ENCODE data around the gene MFN1. TPM values are rescaled to one million over a fixed set of nuclear protein-coding genes. Genes with fewer than 3 reads are reported as not detected.

MFN1 gene
- total and polyA plus RNA-seq, 4 donors: 54.2 to 81.3 (median 56.3) TPM

DNA sequence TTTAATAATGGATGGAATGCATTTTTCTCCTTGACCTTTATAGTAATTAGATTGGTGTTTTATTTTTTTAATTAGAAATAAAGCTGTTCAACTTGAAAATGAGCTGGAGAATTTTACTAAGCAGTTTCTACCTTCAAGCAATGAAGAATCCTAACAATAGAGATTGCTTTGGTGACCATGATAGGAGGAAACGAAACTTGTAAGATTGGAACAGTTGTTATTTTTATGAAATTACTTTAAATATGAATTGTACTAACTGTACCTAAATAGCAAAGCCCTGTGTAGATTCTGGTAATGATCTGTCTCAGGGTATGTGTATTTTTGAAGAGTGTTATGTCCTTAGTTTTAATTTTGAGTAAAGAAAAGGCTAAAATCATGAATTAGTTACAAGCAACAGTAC, 44.4 kb downstream of the MFN1 start:
- Histone ChIP-seq H3K36me3 (ENCODE audit: control insufficient read depth, insufficient read depth, low read length) (peaks cover 20% of the 10 kb centered on the region), H3K4me3 (ENCODE audit: low read depth, low read length) (no peak overlapping the region), H3K27ac (ENCODE audit: low read depth, low read length) (no peak overlapping the region), H3K4me1 (ENCODE audit: control insufficient read depth, insufficient read depth, low read length) (no peaks in the 10 kb centered on the region), H3K9me3 (ENCODE audit: control insufficient read depth, insufficient read depth, low read length) (no peaks in the 10 kb centered on the region), H3K27me3 (ENCODE audit: control insufficient read depth, insufficient read depth, low read length) (no peaks in the 10 kb centered on the region)
- whole genome bisulfite sequencing (ENCODE audit: insufficient coverage): no CpG with 5 or more reads among the region's 1 CpG
- DNase-seq (ENCODE audit: low read depth in 4 of 6, low spot score in 6 of 6): no peak

DNA sequence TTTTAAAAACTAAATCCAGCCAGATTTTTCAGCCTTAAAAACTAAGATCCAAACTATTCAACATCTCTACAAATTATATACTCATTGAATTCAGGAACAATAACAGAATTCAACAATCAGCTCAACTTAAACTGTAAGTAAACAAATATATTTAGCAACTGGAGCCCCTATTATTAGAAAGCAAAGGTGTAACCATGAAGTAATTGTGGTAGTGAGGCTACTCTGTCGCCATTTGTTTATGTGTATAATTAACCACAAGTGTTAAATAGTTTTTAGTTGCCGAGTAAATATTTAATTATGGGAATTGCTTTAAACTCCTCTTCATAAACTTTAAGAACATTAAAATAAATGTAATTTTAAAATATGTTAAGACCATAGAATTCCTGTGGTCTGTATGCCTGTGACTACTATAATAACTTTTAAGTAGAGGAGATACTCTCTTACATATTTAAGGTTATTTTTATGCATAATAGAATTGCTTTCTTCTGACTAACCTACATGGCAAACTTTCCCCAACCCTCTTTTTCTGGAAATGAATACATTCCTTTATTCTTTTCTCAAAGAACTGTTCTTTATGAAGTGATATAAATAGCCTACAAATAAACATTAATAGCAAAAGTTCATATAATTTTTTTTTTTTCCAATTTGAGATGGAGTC, 51.2 kb downstream of the MFN1 start:
- Histone ChIP-seq H3K9me3 (ENCODE audit: control insufficient read depth, insufficient read depth, low read length) (no peaks in the 10 kb centered on the region), H3K4me1 (ENCODE audit: control insufficient read depth, insufficient read depth, low read length) (no peaks in the 10 kb centered on the region), H3K27ac (ENCODE audit: low read depth, low read length) (no peak overlapping the region), H3K4me3 (ENCODE audit: low read depth, low read length) (no peak overlapping the region), H3K36me3 (ENCODE audit: control insufficient read depth, insufficient read depth, low read length) (peaks cover 16% of the 10 kb centered on the region), H3K27me3 (ENCODE audit: control insufficient read depth, insufficient read depth, low read length) (no peaks in the 10 kb centered on the region)
- no CpG with 5 or more reads among the region's 2 CpGs for WGBS (ENCODE audit: insufficient coverage)
- DNase-seq (ENCODE audit: low read depth in 4 of 6, low spot score in 6 of 6): no peak

DNA sequence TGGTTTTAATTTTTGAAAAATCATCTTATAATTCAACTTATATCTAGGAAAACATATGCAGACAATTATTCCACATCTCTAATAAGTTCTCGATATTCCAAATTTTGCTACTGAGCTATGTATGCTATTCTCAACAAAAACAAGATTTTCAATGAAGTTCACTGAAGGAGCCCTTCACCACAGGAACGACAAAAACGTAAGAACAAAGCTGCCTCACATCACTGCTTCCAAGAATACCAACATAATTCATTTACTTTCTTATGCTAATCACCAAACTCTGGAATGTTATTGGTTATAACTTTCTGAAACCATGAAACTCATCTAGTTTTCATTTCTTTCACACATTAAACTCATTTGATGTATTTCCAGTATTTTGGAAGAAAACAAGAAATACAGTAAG, 54.1 kb downstream of the MFN1 start:
- 67% methylated on average over 3 of the region's 3 CpGs for WGBS (ENCODE audit: insufficient coverage)
- Histone ChIP-seq H3K27ac (ENCODE audit: low read depth, low read length) (no peak overlapping the region), H3K4me1 (ENCODE audit: control insufficient read depth, insufficient read depth, low read length) (no peaks in the 10 kb centered on the region), H3K9me3 (ENCODE audit: control insufficient read depth, insufficient read depth, low read length) (no peaks in the 10 kb centered on the region), H3K4me3 (ENCODE audit: low read depth, low read length) (no peak overlapping the region), H3K36me3 (ENCODE audit: control insufficient read depth, insufficient read depth, low read length) (peaks cover 7% of the 10 kb centered on the region), H3K27me3 (ENCODE audit: control insufficient read depth, insufficient read depth, low read length) (no peaks in the 10 kb centered on the region)
- DNase-seq (ENCODE audit: low read depth in 4 of 6, low spot score in 6 of 6): no peak

DNA sequence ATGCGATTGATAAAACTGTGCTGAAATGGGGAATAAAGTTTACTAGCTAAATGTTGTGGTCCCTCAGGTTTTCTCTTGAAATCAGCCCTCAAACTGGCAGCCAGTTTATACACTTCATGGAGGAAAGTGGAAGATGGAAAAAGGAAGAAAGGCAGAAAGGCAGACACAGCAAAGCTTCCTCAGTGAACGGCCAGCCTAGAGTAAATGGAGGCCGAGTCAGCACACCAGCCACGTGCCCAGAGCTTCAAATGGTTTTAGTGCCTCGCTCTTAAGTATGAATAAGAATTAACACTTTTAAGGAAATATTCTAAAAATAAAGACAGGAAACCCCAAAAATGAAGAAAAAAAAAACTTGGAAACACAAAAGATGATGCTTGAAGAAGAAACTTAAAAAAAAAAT, 55.5 kb downstream of the MFN1 start:
- Histone ChIP-seq H3K9me3 (ENCODE audit: control insufficient read depth, insufficient read depth, low read length) (no peaks in the 10 kb centered on the region), H3K36me3 (ENCODE audit: control insufficient read depth, insufficient read depth, low read length) (peaks cover 2% of the 10 kb centered on the region), H3K4me1 (ENCODE audit: control insufficient read depth, insufficient read depth, low read length) (no peaks in the 10 kb centered on the region), H3K4me3 (ENCODE audit: low read depth, low read length) (no peak overlapping the region), H3K27ac (ENCODE audit: low read depth, low read length) (no peak overlapping the region), H3K27me3 (ENCODE audit: control insufficient read depth, insufficient read depth, low read length) (no peaks in the 10 kb centered on the region)
- 100% methylated on average over 1 of the region's 5 CpGs for WGBS (ENCODE audit: insufficient coverage)
- no peak for DNase-seq (ENCODE audit: low read depth in 4 of 6, low spot score in 6 of 6)

DNA sequence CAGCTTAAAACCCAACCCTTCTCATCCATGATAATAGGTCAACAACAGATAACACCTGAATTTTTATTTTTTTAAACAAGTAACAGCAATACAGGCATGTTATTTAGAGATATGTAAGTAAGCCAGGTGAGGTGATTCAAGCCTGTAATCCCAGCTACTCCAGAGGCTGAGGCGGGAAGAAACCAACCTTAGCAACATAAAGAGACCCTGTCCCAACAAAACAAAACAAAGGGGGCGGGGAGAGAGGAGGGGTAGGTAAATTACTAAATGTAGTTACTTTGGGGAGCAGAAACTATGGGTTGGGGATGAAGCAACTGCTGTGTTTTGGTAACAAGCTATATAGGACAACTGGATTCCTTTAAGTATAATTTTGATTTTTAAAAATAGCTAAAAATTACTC, 56.8 kb downstream of the MFN1 start:
- no peak for DNase-seq (ENCODE audit: low read depth in 4 of 6, low spot score in 6 of 6)
- H3K4me1 ChIP-seq (ENCODE audit: control insufficient read depth, insufficient read depth, low read length): no peaks in the 10 kb centered on the region
- WGBS (ENCODE audit: insufficient coverage): no CpG with 5 or more reads among the region's 2 CpGs
- no peaks in the 10 kb centered on the region for H3K9me3 ChIP-seq (ENCODE audit: control insufficient read depth, insufficient read depth, low read length)
- H3K27me3 ChIP-seq (ENCODE audit: control insufficient read depth, insufficient read depth, low read length): no peaks in the 10 kb centered on the region
- no peak overlapping the region for H3K27ac ChIP-seq (ENCODE audit: low read depth, low read length)
- no peak overlapping the region for H3K4me3 ChIP-seq (ENCODE audit: low read depth, low read length)
- H3K36me3 ChIP-seq (ENCODE audit: control insufficient read depth, insufficient read depth, low read length): peaks cover 4% of the 10 kb centered on the region

DNA sequence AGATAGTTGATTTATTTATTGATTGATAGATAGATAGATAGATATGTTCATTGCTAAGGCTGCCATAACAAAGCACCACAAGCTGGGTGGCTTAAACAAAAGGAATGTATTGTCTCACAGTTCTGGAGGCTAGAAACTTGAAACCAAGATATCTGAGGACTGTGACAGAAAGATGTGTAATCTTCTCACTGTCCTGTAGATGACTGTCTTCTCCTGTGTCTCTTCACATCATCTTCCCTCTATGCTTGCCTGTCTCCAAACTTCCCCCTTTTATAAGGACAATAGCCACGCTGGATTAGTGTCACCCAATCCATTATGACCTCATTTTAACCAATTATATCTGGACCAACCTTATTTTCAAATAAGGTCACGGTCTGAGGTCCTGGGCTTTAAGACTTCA, 62.8 kb downstream of the MFN1 start:
- Histone ChIP-seq H3K27ac (ENCODE audit: low read depth, low read length) (no peak overlapping the region), H3K4me3 (ENCODE audit: low read depth, low read length) (no peak overlapping the region), H3K36me3 (ENCODE audit: control insufficient read depth, insufficient read depth, low read length) (peaks cover 10% of the 10 kb centered on the region), H3K4me1 (ENCODE audit: control insufficient read depth, insufficient read depth, low read length) (no peaks in the 10 kb centered on the region), H3K9me3 (ENCODE audit: control insufficient read depth, insufficient read depth, low read length) (no peaks in the 10 kb centered on the region), H3K27me3 (ENCODE audit: control insufficient read depth, insufficient read depth, low read length) (no peaks in the 10 kb centered on the region)
- WGBS (ENCODE audit: insufficient coverage): 70% methylated on average over 2 of the region's 2 CpGs
- DNase-seq (ENCODE audit: low read depth in 4 of 6, low spot score in 6 of 6): no peak

DNA sequence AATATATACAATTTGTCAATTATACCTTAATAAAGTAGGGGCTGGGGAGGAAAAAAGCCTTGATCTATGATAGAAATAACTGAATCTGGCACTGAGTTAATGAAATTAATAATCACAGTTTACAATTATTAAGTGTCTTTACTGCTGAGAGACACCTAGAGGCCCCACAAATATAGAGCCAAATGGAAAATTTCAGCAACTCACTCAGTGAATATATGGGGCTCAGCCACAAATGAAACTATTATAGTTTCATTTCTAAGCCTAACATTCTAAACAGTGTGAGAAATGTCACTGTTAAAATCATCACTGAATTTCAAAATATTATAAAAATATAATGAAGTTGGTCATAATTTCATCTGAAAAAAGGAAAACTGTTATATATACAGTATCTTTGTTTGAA, 63.5 kb downstream of the MFN1 start:
- no peak overlapping the region for H3K27ac ChIP-seq (ENCODE audit: low read depth, low read length)
- DNase-seq (ENCODE audit: low read depth in 4 of 6, low spot score in 6 of 6): no peak
- no peak overlapping the region for H3K4me3 ChIP-seq (ENCODE audit: low read depth, low read length)
- peaks cover 10% of the 10 kb centered on the region for H3K36me3 ChIP-seq (ENCODE audit: control insufficient read depth, insufficient read depth, low read length)
- H3K9me3 ChIP-seq (ENCODE audit: control insufficient read depth, insufficient read depth, low read length): no peaks in the 10 kb centered on the region
- no peaks in the 10 kb centered on the region for H3K27me3 ChIP-seq (ENCODE audit: control insufficient read depth, insufficient read depth, low read length)
- H3K4me1 ChIP-seq (ENCODE audit: control insufficient read depth, insufficient read depth, low read length): no peaks in the 10 kb centered on the region

DNA sequence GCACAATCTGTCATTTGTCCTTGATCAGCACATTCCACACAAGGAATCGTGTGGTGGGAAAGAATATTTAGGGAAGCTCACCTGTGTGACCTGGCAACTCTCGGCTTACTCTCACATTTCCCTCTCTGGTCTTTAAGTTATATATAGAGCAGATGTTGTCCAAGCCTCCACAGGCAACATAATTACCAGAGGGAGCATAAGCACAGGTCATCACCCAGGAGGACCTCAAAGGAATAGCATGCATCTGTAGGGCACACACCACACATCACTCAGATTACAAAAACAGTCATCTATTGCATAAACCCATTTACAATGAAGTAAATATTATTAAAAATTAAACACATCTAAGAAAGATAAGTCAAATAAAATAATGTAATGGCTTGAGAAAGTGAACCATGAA, 67.3 kb downstream of the MFN1 start:
- no peak overlapping the region for H3K27ac ChIP-seq (ENCODE audit: low read depth, low read length)
- WGBS (ENCODE audit: insufficient coverage): no CpG with 5 or more reads among the region's 2 CpGs
- H3K4me1 ChIP-seq (ENCODE audit: control insufficient read depth, insufficient read depth, low read length): no peaks in the 10 kb centered on the region
- H3K27me3 ChIP-seq (ENCODE audit: control insufficient read depth, insufficient read depth, low read length): no peaks in the 10 kb centered on the region
- H3K4me3 ChIP-seq (ENCODE audit: low read depth, low read length): no peak overlapping the region
- H3K9me3 ChIP-seq (ENCODE audit: control insufficient read depth, insufficient read depth, low read length): no peaks in the 10 kb centered on the region
- DNase-seq (ENCODE audit: low read depth in 4 of 6, low spot score in 6 of 6): no peak
- H3K36me3 ChIP-seq (ENCODE audit: control insufficient read depth, insufficient read depth, low read length): peaks cover 5% of the 10 kb centered on the region

DNA sequence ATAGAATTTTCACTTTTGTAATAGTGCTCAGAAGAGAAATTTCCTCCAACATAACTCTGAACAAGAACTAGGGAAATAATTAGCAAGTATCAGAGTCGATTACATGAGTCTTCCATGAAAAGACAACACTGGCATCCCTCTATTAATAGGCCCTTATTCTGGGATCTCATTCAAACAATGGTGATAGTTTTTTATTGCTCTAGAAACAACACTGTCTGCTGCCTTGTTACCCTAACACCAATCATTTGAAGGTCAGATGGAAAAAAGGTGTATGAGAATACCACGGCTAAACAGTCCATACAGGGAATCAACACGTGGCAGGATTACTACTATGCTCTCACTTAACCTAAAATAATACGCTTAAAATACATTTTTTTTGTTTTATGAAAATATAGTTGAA, 67.9 kb downstream of the MFN1 start:
- Histone ChIP-seq H3K4me3 (ENCODE audit: low read depth, low read length) (no peak overlapping the region), H3K9me3 (ENCODE audit: control insufficient read depth, insufficient read depth, low read length) (no peaks in the 10 kb centered on the region), H3K27ac (ENCODE audit: low read depth, low read length) (no peak overlapping the region), H3K27me3 (ENCODE audit: control insufficient read depth, insufficient read depth, low read length) (no peaks in the 10 kb centered on the region), H3K4me1 (ENCODE audit: control insufficient read depth, insufficient read depth, low read length) (no peaks in the 10 kb centered on the region), H3K36me3 (ENCODE audit: control insufficient read depth, insufficient read depth, low read length) (peaks cover 5% of the 10 kb centered on the region)
- no CpG with 5 or more reads among the region's 4 CpGs for WGBS (ENCODE audit: insufficient coverage)
- no peak for DNase-seq (ENCODE audit: low read depth in 4 of 6, low spot score in 6 of 6)

DNA sequence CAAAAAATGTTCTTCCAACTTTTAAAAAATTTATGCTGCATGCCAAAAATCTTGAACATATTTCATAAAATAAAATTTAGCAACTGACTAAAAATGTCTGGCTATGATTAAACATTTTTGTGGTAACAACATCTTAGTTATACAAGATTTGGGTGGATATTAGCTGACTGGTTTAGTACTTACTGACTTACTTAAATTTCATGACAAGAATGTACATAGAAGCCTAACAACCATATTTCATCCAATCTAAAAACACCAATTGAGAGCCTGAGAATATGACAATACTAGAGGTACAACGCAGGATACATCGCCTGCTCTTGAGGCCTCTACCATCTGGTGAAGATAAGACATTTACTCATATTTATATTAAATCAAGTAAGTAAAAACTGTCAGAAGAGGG, 69.2 kb downstream of the MFN1 start:
- Histone ChIP-seq H3K4me3 (ENCODE audit: low read depth, low read length) (no peak overlapping the region), H3K9me3 (ENCODE audit: control insufficient read depth, insufficient read depth, low read length) (no peaks in the 10 kb centered on the region), H3K27me3 (ENCODE audit: control insufficient read depth, insufficient read depth, low read length) (no peaks in the 10 kb centered on the region), H3K36me3 (ENCODE audit: control insufficient read depth, insufficient read depth, low read length) (peaks cover 5% of the 10 kb centered on the region), H3K4me1 (ENCODE audit: control insufficient read depth, insufficient read depth, low read length) (no peaks in the 10 kb centered on the region), H3K27ac (ENCODE audit: low read depth, low read length) (no peak overlapping the region)
- DNase-seq (ENCODE audit: low read depth in 4 of 6, low spot score in 6 of 6): no peak
- no CpG with 5 or more reads among the region's 2 CpGs for WGBS (ENCODE audit: insufficient coverage)
